NCI-H524 (cell line): Measurements from ENCODE around the gene ECHDC3.

ENCODE experiments used
- DNase-seq, 2 experiments: peaks; one replicate each; lab custom pipeline; 2025; lab: John Stamatoyannopoulos, UW

Gene ECHDC3

DNA sequence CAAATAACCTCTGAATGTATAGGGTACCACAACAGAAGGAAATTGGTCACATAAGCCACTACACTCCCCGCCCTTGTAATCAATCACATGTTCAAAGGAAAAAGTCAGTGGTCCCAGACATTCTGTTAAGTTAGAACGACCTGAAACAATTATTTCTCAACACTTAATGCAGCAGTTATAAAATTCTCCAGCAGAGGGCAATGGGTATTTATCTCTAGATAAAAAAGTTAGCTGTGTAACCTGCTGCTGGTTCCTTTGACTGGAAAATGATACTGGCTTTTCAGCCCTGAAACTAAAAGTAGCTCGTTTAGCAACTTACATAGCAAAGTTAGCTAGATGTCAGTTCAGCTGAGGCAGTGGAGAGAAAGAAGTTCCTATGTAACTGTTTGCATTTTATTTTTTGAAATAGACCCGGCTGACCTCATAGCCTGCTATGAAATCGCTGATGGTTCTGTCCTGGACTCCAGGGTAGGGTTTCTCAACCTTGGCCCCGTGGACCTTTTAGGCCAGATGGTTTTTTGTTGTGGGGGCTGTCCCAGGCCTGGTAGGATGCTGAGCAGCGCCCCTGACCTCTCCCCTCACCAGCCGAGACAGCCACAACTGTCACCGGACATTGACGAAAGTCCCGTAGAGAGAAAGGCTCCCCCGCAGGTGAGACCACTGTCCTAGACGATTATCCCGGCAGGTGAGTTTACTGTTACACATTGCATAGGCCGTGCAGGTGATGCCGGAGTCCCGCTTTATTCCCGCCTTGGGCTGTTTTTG, 40.8 kb downstream of the ECHDC3 start:
- DNase-seq: peak in 1 of 2 experiments; percentile 35

DNA sequence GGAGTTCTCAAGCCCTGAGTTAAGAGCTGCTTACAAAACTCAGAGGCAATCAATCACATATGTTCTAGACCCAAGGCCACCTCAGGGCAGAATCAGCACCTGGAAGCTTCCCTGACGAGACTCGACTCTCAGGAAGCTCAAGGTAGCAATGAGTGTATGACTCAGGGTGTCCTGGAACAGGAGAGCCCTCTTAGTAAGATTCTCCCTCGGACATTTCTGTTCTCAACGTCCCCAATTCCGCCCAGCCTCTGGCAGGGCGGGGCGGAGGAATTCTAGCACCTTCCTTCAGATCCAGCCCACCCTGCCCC, 41.3 kb downstream of the ECHDC3 start:
- DNase-seq: no peak

DNA sequence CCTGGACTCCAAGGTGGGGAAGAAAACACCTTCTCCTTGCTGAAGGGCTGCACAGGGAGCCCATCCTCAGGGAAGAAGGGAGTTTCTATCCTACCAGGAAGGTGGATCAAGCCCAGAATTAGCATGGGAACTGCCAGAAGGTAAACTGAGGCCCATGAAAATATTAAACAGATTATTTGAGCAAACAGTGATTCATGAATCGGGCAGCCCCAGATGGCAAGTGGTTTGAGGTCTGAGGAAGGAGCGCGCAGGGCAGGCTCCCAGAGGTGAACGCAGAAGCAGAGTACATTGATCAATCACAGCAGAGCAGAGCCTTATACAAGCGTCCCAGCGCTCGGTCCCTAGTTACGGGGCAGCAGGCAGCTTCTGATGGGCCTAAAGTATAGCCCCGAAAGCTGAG, 45.2 kb downstream of the ECHDC3 start:
- no peak for DNase-seq

DNA sequence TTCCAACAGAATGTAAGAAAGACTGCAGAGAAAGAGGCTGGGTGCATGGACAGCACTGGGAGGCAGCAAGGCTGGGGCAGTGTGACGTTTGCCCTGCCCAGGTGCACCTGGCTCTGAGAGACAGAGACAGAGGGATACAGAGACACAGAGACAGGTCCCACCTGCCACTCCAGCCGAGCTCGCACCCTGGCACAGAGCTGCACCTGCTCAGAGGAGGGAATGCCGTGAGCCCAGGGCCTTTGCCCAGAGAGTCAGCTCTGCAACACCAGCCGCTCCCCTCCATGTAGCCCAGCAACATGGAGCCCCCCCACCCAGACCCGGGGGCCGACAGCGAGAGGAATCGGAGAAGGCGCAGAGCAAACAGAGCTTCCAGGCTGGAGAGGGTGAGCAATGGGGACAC, 45.7 kb downstream of the ECHDC3 start:
- no peak for DNase-seq

DNA sequence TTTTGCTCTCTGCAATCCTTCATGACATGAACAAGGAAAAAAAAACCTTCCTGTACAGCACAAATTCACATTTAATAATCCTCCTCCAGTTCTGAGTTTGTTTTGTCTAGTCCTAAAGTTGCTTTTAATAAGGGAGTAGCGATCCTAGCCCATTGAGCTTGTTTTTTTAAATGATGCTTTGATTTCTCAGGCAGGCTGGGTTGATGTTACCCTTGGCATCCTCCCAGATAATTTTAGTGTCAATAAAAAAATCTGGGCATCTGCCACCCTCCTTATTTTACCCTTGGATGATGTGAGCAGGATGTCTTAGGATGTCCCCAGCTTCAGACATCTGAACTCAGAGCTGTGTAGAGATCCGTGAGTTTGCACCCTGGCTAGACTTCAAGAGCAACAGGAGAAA, 47.1 kb downstream of the ECHDC3 start:
- no peak for DNase-seq

DNA sequence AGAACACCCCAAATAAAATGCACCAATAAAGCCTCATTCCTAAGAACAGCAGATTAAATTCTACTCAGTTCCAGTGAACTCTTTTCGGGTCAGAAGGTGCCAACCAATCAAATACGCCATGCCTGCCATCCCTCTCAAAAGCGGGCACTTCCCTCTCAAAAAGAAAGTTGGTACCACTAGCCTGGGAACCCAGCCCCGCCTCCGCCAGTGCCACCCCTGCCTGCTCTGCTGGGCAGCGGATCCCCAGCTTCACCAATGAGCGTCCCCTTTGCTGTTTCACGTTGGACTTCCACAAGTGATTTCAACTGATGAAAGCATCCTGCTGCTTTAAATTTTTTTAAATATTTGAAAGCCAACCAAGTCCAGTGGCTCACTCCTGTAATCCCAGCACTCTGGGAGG, 47.8 kb downstream of the ECHDC3 start:
- no peak for DNase-seq

DNA sequence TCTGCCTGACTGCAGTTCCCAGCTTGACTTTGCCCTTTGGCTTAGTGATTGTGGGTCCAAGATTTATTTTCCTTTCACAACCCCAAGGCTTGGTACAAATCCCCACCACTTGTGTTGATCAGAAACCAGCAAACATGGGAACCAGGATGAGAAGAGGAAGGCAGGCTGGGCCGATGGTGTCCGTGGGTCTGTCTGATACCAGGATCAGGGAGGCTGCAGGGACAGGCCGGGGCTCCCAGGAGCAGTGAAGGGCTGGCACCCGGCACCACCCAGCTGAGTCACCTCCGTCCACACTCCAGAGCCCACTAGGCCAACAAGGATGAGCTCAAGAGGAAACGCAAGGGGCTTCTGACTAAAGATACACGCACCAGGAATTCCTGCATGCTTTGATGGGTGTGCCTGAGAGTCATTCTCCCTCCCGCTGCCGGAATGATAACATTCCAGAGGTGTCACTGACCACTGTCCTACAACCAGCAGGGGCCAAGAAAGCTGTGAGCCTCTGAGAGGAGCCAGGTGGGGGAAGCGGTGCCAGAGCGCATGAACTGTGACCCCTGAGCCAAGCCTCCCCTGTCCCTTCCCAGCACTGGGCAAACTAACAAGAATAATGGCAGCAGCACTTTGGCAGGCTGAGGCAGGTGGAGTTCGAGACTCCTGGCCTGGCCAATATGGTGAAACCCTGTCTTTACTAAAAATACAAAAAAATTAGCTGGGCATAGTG, 51.7 kb downstream of the ECHDC3 start:
- no peak for DNase-seq

DNA sequence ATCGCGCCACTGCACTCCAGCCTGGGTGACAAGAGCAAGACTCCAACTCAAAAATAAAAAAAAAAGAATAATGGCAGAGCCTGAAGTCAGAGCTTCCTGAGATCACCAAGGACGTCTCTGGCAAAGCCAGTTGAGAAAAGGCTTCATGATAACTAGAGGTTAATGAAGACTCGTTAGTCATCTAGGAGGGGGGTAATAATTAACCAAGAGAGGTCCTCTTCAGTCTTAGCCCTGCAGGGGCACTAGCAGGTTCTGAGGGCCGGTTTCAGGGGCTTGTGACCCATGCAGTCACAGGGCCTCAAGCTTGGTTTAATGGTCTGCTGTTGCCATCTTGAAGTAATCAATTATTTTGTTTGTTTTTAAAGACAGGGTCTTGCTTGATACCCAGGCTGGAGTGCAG, 52.4 kb downstream of the ECHDC3 start:
- DNase-seq: no peak

DNA sequence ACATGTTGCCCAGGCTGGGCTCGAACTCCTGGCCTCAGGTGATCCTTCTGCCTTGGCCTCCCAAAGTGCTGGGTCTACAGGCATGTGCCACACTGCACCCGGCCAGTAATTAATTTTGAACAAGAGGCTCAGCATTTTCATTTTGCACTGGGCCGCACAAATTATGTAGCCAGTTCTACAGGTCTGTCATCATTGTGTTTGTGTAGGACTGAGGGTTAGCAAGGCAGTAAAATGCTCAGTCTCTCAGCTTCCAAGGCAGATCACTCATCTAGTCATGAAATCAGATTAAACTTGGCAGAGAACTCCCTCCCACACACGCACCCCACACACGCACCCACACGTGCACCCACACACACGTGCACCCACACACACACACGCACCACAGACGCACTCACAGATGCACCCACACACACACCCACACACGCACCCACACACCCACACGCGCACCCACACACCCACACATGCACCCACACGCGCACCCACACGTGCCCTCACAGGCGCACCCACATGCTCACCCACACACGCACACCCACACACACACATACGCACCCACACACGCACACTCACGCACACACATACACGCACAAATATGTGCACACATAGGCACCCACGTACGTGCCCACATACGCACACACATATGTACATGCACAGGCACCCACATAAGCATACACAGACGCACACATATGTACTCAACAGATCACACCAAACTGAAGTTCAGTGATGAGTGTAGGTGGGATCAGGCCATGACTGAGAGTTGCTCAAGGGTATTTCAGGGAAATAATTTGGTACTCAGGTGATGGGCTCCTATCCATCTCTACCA, 53.1 kb downstream of the ECHDC3 start:
- no peak for DNase-seq

DNA sequence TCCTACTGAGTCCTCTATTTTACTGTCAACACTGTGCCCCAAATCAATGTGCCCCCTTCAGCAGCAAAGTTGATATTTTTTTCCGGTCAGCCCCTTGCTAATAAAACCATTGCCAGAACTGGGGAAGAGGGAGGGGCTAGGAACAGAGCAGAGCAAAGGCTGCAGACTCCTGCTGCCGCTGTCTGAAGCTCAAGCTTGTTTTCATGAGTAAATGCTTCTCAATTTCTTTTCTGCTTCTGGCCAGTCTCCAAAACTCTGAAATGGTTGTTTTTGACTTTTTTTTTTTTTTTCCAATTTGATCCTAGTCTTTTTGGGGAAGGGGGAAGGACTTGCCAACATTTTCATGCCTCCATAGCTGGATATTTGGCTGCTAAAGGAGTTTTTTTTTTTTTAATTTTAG, 54.3 kb downstream of the ECHDC3 start:
- DNase-seq: no peak

DNA sequence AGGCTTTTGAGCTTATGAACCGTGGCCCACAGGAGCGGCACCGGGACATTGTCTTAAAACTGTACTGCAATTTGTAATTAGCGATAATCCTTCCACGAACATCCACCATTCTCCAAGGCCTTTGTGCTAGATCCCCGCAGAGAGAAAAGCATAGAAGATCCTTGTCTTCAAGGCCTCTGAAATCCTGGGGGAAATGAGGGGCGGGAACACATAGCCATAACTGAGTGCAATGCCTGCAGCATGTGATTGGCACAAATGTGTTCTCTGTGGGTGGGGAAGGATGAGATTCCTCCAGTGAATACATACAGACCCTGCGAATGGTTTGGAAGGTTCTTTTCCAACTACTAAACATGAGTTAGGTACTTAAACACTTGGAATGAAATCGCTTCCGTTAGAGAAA, 55.1 kb downstream of the ECHDC3 start:
- DNase-seq: no peak

DNA sequence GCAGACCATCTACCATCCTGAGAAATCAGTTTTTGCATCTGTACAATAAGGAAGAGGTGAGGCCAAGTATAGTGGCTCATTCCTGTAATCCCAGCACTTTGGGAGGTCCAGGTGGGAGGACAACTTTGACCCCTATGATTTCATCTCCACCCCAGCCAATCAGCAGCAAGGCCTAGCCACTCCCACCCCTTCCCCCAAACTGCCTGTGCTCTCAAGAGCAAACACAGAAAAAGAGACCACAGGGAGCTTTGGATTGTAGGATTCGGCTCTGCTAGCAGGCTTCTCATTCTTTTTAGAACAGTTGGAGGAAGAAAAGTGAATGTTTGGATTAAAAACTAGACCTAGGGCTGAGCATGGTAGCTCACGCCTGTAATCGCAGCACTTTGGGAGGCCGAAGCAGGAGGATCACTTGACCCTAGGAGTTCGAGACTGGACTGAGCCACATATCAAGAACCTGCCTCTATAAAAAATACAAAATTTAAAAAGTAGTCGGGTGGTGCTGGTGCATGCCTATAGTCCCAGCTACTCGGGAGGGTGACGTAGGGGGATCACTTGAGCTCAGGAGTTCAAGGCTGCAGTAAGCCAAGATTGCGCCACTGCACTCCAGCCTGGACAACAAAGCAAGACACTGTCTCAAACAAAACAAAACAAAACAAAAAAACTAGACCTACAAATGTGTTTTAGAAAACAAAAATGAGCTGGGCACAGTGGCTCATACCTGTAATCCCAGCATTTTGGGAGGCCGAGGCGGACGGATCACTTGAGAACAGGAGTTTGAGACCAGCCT, 55.9 kb downstream of the ECHDC3 start:
- DNase-seq: no peak

DNA sequence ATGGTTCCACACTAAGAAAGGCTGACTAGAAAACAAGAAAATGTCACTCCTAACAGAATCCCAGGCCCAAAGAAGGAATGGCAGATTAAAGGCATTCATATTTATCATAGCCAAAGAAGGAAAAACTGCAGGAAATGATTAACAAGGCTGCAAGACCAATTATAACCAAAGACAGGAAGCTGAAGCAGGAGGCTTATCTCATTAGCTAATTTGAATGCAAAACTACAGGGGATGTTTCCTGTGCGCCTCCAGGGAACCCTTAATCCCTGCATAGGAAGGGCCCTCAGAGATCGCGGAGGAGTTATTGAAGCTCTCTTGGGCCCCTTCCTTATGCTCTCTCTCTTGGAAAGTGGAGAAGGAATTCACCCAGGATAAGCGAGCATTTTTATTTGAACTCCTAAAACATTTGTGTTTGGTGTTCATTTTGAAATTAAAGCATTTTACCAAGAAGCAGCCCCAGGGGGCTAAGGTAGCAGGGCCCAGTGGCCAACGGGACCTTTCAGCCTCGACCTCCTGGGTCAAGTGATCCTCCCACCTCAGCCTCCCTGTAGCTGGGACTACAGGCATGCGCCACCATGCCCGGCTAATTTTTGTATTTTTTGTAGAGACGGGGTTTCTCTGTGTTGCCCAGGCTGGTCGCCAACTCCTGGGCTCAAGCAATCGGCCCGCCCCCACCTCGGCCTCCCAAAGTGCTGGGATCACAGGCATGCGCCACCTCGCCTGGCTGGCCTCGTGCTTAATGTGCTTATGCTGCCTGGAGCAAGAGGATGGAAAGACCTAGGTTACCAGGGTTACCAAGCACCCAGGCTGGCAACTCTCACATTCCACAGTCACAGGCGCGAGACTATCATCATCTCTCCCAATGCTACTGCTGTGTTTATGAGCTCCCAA, 56.9 kb downstream of the ECHDC3 start:
- peak in 1 of 2 experiments; percentile 3 for DNase-seq

DNA sequence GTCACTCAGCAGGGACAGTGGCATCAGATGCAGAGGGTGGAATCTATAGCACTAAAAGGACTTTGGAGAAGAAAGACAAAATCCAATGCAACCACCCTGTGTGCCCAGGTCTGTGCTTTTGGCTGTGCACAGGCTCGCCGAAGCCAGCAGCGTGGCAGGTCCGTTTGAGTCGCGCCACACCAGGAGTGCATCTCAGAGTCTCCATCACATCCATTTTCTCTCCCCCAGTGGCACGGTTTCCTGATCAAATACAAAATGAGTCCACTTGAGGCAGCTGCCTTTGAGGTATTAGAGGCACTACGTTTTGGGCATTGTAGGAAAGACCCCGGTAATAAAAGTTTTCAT, 57.5 kb downstream of the ECHDC3 start:
- DNase-seq: no peak

DNA sequence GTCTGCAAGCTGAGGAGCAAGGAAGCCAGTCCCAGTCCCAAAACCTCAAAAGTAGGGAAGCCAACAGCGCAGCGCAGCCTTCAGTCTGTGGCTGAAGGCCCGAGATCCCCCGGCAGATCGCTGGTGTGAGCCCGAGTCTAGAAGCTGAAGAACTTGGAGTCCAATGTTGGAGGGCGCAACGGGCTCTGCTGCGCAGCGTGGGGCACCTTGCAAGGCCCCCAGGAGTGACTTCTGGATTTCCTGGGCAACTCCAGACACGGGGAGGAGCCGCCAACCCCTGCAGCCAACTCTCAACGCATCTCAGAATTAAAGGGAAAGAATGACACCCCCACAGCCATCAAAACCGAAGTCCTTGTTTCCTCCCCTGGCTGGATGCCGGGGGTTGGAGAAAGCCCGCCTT, 62.2 kb downstream of the ECHDC3 start:
- DNase-seq: no peak

DNA sequence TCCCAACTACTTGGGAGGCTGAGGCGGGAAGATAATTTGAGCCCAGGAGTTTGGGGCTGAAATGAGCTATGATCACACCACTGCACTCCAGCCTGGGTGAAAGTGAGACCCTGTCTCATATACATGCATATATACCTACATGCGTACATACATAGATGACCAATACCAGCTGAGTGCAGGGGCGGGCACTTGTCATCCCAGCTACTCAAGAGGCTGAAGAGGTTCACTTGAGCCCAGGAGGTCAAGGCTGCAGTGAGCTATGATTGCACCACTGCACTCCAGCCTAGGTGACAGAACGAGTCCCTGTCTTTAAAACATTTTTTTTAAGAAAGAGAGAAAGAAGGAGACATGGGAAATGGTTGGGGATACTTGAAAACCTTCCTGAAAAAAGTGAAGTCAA, 63.6 kb downstream of the ECHDC3 start:
- DNase-seq: no peak

DNA sequence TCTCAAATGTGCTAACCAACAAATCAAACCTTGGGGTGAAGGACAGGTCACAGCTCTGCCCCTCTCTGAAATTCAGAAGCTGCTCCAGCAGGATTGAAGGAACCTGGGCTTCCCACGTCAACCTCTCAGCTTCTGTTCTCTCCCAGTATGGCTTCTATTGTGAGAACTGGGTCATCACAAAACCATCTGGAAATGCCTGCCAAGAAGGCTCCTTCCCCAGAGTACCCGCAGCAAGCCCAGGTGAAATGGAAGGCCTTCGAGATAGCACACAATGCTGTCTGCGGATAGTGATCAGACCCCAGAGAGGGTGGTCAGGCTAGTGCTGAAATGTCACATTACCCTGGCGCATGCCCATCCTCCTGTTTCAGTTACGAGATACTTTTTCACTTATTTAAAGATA, 64.5 kb downstream of the ECHDC3 start:
- no peak for DNase-seq

DNA sequence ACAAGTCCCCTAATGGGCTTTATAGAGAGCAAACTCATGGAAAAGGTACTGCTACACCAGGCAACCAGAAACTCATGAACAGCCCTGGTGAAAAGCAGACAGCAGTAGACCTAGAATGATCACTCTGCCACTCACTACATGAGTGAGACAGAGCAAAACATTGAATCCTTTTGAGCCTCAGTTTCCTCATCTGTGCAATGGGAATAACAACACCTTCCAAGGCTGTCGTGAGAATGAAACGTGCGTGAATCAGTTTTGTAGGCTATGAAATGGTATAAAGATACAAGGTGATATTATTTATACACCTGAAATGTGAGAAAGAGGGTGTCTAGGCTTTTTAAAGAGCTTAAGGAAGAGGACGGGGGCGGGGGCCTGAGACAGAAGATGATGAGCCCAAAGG, 66.6 kb downstream of the ECHDC3 start:
- no peak for DNase-seq

DNA sequence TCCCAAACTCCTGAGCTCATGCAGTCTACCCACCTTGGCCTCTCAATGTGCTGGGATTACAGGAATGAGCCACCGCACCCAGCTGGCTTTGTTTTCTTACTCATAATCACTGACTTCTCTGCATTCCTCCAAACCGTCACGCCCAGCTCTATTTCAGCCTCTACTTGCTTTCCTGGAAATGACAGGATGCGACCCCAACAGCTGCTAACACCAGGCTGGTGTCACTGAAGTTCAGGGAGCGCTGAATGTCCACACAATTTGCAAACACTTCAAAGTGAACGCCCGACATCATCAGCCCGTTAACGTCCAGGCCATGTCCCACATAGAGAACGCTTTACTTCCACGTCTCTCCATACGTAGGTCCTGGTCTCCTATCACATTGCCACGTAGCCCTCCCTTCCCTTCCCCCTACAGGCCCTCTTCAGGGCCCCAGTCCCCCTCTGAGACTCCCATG, 68.2 kb downstream of the ECHDC3 start:
- no peak for DNase-seq

DNA sequence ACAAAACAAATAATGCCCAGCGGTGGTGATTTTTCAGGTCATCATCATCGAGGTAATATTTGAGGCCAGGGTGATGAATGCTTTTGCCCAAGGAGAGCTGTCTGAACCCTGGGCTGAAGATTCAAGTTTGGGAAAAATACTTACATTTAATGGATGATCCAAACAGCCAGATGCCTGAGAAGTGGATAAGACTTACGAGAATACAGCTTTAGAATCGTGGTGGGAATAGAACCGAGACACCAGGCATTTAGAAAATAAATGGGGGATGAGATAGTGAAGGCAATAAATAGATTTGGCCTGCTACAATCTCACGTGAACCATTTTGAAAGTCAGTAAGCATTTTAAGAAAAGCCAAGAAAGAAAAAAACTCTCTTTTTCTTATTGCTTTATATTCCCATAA, 68.8 kb downstream of the ECHDC3 start:
- DNase-seq: no peak

DNA sequence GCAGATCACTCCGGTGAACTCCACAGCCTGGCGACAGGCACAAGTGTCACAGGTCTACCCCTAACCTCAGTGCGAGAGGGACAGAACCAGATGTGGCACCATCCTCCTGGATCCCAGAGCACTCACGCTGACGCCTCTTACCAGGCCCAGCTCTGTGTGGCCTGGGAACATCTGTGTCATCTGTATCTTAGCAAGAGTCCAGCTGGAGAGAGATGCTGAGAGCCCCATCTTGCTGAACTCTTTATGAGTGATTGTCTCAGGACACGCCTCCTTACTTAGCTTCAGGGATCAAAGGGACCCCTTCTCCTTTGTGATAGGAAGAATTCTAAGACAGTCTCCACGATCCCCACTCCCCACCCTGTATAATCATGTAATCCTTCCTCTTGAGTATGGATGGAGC, 71.0 kb downstream of the ECHDC3 start:
- DNase-seq: no peak
